Hippocampal formation (tissue), 2 donors: ENCODE data around the gene ROBO2.

Source experiments
- DNase-seq, 2 donors: peaks; one replicate each; lab custom pipeline; 2025; lab: John Stamatoyannopoulos, UW

The ROBO2 gene

DNA sequence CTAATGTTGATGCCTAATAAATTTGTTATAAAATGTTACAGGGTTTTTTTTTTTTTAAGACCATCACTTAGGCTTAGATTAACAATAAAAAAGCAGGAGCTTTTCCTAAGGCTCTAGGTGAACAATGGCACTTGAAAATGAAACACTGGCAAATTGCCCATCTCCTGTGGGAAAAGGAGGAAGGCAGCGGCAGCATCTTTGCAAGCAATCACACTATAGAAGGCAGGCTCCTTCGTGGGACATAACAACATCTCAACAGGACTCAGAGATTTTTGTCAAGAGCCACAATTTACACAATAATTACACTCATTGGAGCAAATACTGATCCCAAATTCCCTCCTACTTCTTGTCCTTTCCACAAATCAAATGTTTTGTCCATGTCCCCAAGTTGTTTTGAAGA is 646.7 kb downstream of the ROBO2 start:
- no peak for DNase-seq

DNA sequence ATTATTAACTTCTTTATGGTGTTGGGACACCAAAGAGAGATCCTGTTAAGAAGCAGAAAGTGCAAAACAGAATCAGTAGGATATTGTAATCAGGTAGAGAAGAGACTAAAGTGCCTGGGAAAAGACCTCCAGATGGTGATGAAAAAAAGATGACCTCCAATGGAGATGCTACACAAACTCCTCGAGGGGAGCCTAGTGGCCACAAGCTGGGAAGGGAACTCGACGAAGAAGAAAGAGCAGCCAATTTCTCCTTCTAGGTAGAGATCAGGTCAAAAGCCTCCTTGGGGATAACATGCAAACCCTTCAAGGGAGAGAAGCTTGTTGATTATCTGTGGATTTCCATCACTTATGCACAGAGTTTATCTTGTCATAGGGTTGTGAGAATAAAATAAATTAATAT is 647.6 kb downstream of the ROBO2 start:
- DNase-seq, result no peak

DNA sequence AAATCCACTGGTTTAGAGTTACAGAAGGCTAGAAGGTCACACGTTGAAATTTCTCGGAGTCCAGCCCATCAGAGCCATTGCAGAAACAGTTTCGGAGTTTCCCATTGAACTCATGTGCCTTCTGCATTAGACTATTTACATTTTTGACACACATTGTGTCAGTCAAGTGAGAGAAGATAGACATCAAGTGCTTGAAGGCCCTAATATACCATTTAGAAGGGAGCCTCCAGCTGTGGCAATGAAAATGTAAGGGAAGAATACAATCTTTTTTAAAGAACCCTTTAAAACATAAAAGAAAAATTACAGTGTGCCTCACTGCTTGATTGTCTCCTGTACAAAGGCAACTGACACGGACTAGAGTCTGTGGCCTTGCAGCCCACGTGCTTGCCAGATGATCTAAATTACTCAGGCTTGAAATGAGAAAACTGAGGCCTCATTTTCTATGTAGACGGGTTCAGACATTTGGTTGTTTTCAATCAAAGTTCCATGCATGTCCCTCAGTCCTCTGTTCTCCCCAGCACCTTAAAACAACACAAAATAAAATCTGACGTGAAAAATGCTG is 650.5 kb downstream of the ROBO2 start:
- no peak for DNase-seq

DNA sequence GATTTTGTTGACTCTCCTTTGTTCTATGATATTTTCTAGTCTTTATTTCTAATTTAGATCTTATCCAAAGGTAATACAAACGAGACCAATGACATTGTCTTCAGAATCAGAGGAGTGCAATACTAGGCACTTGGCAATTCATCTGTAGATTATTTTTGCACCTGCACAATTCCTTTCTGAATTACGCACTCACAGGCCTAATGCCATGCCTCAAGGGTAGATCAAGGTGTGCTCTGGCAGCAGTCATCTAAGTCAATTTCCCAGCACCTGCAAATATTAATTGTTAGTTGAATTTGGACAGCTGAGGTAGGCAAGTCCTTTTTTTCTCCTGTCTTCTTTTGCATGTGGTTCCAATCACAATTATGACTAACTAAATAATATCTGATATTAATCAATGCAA is 653.2 kb downstream of the ROBO2 start:
- no peak for DNase-seq

DNA sequence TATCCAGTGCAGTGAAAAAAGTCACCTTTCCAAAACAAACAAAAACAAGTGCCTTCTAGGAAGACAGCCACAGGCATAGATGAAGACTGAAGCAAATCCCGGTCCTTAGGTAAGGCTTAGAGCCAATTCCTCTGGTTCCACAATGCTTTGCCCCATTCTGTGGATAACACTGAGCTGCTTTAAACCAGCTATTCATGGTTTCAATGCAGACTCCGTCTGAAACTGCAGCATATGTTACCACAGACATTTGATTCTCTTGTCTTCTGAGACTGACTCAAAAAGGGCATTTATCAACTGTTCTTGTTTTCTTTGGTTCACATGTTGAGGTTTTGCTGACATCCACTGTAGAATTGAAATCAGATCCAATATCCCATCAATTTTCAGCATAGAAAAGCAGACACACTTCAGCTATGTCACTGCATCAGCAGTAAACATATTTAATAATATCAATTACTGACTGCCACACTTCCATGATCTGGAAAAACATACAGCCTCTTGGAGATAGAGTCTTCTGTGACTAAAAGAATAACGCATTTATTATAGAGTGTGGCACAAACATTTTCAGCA is 659.3 kb downstream of the ROBO2 start:
- peak in 1 of 2 donors; percentile 2 for DNase-seq
